OCI-M2 (cell line): ENCODE measurements around the gene MAP2K7.
"Not testable (repeated sequence)": the region's sequence is repeated elsewhere in the genome, so short reads cannot be mapped to it uniquely, and the experiment has no call there.

Experiments used
- DNase-seq: peaks from one replicate; lab custom pipeline; 2025; ENCODE audit not compliant: unreplicated experiment; lab: John Stamatoyannopoulos, UW

The MAP2K7 gene

GRCh38 chr19:7907122-7907521, 3.4 kb downstream of the MAP2K7 start:
- DNase-seq = no peak

GRCh38 chr19:7907544-7907943, 3.9 kb downstream of the MAP2K7 start:
- no peak for DNase-seq

DNA sequence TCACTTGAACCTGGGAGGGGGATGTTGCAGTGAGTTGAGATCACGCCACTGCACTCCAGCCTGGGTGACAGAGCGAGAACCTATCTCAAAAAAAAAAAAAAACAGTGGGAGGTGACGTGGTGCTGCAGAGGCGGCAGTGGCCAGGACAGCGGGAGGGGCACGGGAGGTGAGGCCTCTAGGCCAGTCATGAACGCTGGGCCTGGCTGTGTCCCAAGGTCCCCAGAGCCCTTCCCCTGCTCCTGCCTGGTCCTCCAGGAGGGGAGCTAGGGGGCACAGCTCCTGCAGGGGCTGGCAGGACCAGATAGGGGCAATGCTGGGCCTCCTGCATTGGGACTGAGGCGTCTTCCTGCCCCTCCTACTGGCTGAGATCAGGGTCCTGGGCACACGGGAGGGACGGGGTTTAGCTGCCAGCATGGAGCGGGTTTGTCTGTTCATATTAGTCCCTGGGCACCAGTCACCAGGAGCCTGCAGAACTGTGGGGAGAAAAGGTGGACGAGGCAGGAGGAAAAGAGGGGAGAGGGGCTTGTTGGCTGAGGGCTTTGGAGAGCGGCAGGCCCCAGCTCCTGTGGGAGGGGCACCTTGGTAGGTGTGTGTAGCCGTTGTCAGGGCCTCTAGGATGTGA, 4.5 kb downstream of the MAP2K7 start:
- DNase-seq = no peak

DNA sequence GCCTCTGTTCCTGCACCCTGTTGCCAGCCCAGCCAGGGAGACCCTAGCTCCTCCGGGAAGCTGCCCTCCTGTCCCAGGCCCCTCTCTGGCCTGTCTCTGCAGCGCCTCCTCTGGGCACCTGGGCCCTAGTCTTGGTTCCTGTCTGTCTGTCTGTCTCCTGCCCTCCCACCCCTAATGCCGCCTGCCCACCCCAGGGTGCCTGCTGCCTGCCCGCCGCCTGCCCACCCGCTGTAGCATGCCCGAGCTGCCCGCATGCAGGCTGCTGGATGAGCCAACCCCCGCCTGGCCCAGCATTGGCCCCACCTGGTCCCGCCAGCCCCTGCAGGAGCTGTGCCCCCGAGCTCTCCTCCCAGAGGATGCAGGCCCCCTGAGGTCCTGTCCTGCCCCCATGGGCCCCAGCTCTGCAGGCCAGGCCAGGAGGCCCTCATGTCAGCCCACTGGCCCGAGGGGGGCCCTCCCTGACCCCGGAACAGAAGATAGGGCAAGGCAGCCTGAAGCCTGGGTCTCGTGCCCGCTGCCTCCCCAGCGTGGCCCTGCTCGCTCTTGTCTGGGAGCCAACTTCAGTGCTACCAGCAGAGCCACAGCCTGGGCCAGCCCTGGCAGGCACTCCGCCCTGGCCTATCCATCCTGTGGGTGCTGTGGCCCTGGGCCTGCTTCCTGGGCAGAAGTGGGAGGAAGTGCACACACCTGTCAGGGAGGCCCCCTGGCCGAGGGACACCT, 5.2 kb downstream of the MAP2K7 start:
- no peak for DNase-seq

GRCh38 chr19:7909471-7910067, 5.9 kb downstream of the MAP2K7 start:
- DNase-seq = no peak

DNA sequence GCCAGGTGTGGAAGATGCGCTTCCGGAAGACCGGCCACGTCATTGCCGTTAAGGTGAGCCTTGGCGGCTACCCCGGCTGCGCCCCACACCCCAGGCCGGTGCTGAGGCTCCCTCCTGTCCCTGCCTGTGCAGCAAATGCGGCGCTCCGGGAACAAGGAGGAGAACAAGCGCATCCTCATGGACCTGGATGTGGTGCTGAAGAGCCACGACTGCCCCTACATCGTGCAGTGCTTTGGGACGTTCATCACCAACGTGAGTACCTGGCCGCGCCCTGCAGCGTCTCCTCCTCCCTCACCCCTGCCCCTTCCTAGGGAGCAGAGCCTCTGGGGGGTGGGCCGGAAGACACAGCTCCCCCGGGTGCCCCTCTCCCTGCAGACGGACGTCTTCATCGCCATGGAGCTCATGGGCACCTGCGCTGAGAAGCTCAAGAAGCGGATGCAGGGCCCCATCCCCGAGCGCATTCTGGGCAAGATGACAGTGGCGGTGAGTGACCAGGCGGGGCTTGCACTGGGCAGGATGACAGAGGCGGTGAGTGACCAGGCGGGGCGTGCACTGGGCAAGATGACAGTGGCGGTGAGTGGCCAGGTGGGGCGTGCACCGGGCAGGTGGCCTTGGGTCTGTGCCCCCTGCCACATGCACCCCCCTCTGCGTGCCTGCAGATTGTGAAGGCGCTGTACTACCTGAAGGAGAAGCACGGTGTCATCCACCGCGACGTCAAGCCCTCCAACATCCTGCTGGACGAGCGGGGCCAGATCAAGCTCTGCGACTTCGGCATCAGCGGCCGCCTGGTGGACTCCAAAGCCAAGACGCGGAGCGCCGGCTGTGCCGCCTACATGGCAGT, 6.9 kb downstream of the MAP2K7 start:
- DNase-seq = no peak

- no peak for DNase-seq
Observed at GRCh38 chr19:7911508-7912143, 7.9 kb downstream of the MAP2K7 start.

GRCh38 chr19:7912144-7912696, 8.5 kb downstream of the MAP2K7 start:
- DNase-seq = no peak

DNA sequence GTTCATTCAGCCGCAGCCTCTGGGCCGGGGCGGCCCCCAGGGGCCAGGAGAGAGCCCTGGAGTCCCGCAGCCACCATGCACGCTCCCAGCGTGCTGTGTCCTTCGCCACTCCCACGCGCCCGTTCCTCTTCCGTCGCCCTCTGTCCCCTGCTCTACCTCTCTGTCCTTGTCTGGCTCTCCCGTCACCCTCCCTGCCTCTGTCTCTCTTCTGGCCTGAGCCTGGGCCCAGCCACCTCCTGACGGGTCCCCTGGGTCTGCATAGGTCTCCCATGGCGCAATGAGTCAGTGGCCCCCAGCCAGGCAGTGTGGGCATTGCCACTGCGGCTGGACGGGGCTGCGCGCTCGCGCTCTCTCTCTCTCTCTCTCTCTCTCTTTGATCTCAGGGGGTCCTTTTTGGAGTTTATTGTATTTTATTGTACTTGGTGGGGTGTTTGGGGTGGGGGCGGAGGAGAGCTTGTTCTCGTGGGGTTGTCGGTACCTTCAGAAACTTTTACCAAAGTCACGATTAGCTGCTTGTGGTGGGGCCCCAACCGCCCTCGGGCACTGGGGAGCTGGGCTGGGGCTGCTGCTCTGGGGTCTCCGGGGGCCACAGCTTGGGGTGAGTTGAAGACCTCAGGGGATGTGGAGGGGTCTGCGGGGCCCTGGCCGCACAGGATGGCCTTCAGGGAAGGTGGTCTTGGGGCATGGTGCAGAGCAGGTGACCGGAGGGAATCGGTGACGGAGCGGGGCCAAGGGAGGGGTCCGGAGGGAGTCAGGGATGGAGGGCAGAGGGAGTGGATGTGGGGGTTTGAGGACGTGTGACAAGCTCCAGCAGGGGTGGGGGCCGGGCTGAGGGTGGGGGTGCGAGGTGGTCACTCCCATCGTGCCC, 9.3 kb downstream of the MAP2K7 start:
- no peak for DNase-seq

GRCh38 chr19:7913652-7914051, 10.0 kb downstream of the MAP2K7 start:
- no peak for DNase-seq

DNA sequence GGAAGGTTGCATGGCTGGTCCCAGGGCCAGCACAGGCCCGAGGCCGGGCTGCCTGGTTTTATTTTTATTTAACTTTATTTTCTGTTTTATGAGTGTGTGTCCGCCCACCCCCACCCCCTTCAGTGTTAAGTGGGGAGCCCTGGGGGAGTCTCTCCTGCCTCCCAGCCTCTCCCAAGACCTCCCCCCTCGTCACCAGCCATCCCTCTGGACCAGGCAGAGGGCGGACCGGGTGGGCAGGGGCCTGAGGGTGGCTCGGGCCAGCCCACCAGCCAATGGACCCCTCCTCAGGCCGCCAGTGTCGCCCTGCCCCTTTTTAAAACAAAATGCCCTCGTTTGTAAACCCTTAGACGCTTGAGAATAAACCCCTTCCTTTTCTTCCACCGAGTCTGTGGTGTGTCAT, 10.4 kb downstream of the MAP2K7 start:
- DNase-seq = no peak

DNA sequence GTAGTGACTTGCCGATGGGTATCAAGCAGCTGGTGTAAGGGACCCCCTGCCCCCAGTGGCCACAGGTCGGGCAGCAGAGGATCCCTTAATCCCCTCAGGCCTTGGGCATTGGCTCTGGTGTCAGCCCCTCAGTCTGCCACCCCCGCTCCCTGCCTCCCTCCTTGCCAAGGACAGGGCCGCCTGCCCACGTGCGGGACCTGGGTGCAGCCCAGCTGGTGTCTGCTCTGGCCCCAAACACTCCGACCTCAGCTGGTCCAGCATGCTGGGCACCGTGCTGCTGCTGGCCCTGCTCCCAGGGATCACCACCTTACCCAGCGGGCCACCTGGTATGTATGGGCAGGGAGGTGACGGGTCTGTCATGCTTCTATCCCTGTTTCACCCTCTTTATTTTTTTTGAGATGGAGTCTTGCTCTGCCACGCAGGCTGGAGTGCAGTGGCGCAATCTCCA, 10.9 kb downstream of the MAP2K7 start, which contains the start of gene TGFBR3L:
TSS of gene TGFBR3L (plus strand) at position 233 of the 448 bp plus-strand sequence.
- no peak for DNase-seq

- DNase-seq = no peak
Observed at GRCh38 chr19:7915250-7916102, 11.8 kb downstream of the MAP2K7 start.

- DNase-seq = no peak
Observed at GRCh38 chr19:7916103-7916954, 12.7 kb downstream of the MAP2K7 start.

- DNase-seq = no peak
Observed at GRCh38 chr19:7916955-7917266, 13.2 kb downstream of the MAP2K7 start.

GRCh38 chr19:7917267-7918061, 13.8 kb downstream of the MAP2K7 start:
- DNase-seq = no peak

DNA sequence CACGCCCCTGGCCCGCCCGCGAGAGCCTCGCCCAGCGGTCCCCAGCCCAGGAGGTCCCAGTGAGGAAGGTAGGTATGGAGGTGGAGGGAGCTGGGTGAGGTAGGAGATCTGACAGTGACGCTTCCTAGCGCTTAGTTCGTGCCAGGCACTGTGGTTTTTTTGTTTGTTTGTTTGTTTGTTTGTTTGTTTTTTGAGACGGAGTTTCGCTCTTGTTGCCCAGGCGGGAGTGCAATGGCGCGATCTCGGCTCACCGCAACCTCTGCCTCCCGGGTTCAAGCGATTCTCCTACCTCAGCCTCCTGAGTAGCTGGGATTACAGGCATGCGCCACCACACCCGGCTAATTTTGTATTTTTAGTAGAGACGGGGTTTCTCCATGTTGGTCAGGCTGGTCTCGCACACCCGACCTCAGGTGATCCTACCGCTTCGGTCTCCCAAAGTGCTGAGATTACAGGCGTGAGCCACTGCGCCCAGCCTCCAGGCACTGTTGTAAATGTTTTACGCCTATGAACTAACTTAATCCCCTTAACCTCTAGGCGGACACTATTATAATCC, 14.5 kb downstream of the MAP2K7 start:
- DNase-seq = not testable (repeated sequence)
